ENCODE measurements around the gene WNT3A. TPM values are rescaled to one million over a fixed set of nuclear protein-coding genes. Genes with fewer than 3 reads are reported as not detected.

WNT3A gene
- total and polyA plus RNA-seq, 9 of the 15 experiments (the other 6 are each of a cell fraction or from before 2014, with no cell fraction given), result not detected

- 0 out of 2 replicates have a peak, but pooled peaks have one; percentile 15 for TF ChIP-seq THAP12 (CRISPR knock-in tag; IDR thresholded peaks at IDR 0.05)
- TF ChIP-seq BACH1 (tag; IDR thresholded peaks at IDR 0.05), result no peak
- no peak for TF ChIP-seq ZNF695 (CRISPR knock-in tag; IDR thresholded peaks at IDR 0.05)
- peak; percentile 66 to 81; a peak in 2 of 4 replicates for TF ChIP-seq SIN3A (IDR thresholded peaks at IDR 0.05; ENCODE audit: borderline replicate concordance in 2 of 2, control insufficient read depth in 1 of 2, low read depth in 2 of 2, low read length in 2 of 2)
- TF ChIP-seq SUPT5H (IDR thresholded peaks at IDR 0.05), result peak; percentile 96
- peak; percentile 26 for TF ChIP-seq MXD1 (CRISPR knock-in tag; IDR thresholded peaks at IDR 0.05; ENCODE audit: borderline replicate concordance, poor library complexity, severe bottlenecking)
- no peak for TF ChIP-seq ZNF121 (CRISPR knock-in tag; conservative IDR thresholded peaks at IDR 0.05)
- TF ChIP-seq SNAPC5 (CRISPR knock-in tag; IDR thresholded peaks at IDR 0.05), result no peak
- TF ChIP-seq RBM34 (IDR thresholded peaks at IDR 0.05; ENCODE audit: borderline replicate concordance, insufficient read depth, low read length), result no peak
- no peak for TF ChIP-seq HDGF (IDR thresholded peaks at IDR 0.05)
- peak; percentile 85 for TF ChIP-seq GATAD2A (IDR thresholded peaks at IDR 0.05)
- no peak for TF ChIP-seq NFXL1 (CRISPR knock-in tag; IDR thresholded peaks at IDR 0.05)
- TF ChIP-seq ZBTB33 (CRISPR knock-in tag; IDR thresholded peaks at IDR 0.05), result peak; percentile 51; the same call in 1 of the 2 replicates
- no peak for TF ChIP-seq TEAD4 (IDR thresholded peaks at IDR 0.05; ENCODE audit: low read length)
- no peak for TF ChIP-seq TEAD4 (CRISPR knock-in tag; IDR thresholded peaks at IDR 0.05; ENCODE audit: borderline replicate concordance)
- TF ChIP-seq RAD21 (CRISPR knock-in tag; conservative IDR thresholded peaks at IDR 0.05 in 1 of 2, IDR thresholded peaks at IDR 0.05 in 1 of 2), result no peak
- TF ChIP-seq IFI16 (CRISPR knock-in tag; IDR thresholded peaks at IDR 0.05), result no peak
- TF ChIP-seq ATF3 (IDR thresholded peaks at IDR 0.05), result peak; percentile 96
- peak; percentile 36 for TF ChIP-seq ATF3 (CRISPR knock-in tag; conservative IDR thresholded peaks at IDR 0.05)
- TF ChIP-seq GTF2E2 (tag; IDR thresholded peaks at IDR 0.05), result peak; percentile 64; the same call in 1 of the 2 replicates
- TF ChIP-seq POLR2G (IDR thresholded peaks at IDR 0.05; ENCODE audit: low read depth, low read length), result peak; percentile 97
- no peak for TF ChIP-seq ZNF551 (CRISPR knock-in tag; IDR thresholded peaks at IDR 0.05)
These were observed 102.5 kb downstream of the WNT3A start, which contains the start of gene MRPL55 (continued) for GRCh38 chr1:228109073-228109961.
